ENCODE measurements around the gene ABCD2.
"Not testable (repeated sequence)": the region's sequence is repeated elsewhere in the genome, so short reads cannot be mapped to it uniquely, and the experiment has no call there.

Gene ABCD2

DNA sequence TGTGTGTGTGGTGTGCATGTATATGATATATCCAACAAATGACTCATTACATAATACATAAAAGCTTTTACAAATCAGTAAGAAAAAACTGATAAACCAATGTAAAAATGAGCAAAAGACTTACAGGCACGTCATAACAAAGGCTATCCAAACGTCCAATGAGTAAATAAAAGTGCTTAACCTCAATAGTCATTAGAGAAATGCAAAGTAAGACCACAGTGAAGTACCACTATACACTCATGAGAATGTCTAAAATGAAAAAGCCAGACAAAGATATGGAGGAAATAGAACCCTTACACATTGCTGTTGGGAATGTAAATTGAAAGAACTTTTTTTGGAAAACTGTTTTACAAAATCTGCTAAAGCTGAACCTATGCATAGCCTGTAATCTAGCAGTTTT lies 7.8 kb downstream of the ABCD2 start:
- no peak for DNase-seq

DNA sequence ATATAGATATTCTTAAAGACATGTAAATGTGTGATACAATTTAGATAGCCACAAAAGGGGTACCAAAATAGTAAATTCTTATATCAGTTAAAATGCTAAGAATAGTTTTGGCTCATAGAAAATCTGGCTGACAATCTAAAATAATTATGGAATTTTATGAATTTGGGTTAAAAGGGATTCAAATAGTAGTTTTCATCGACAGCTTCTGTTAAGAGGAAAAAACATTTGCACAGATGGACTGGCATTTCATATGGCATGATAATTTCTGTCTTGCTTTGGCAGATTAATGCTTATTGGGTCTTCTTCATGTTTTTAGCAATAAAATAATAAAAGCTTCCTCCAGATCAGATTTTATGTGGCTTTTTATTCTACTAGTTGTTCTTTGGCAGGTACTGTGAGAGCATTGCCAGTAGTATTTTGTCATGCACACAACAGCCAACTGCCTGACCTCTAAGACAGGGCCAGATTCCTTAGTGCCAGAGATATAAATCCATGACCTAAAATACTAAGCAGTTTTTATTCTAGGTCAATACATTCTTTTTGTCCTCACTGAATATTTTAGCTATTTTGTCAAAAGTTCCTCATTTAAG lies 9.1 kb downstream of the ABCD2 start:
- DNase-seq: no peak

DNA sequence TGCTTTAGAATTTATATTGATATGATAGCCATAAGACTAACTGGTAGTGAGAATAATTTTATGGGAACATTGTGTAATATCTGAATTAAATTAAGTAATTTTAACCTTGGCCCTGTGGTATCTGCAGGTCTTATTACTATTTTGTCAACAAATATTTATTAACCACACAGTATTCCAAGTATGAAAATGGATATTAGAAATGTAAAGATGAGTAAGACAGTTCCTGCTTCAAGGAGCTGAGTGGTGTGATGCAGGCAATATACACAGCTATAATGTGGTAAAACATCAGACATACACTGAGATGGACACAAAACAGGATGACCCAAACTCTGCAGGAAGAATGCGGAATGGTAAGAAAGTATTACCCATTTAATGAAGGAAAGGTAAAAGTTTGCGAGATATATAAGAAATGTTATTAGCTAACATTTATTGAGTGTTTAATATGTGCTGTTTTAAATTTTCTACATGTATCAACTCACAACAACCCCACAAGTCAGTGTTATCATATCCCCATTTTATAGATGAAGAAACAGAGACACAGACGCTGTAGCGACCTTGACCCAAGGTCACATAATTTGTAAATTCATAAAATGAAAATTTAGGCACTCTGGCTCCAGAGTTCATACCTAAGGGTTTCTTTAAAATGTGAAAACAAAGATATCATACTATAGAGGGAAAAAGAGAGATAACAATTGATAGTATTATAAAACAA lies 12.7 kb downstream of the ABCD2 start:
- no peak for DNase-seq

DNA sequence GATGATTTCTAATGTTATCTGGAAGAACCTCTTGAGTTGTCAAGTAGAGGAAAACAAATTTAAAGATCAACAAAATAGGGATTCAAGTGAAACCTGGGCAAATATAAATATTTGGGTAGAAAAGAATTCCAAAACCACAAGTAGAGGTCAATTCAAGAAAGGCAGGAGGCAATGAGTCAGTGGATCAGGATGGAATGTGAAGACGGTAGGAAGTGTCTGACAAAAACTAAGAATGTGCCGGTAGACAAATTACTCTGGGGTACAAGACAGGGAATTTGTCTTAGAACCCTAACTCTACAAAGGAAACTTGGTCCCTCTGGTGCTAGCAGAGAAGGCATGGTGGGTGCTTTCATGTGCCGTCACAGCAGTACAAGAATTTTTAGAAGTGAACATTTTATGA lies 13.6 kb downstream of the ABCD2 start:
- DNase-seq: peak; percentile 65

DNA sequence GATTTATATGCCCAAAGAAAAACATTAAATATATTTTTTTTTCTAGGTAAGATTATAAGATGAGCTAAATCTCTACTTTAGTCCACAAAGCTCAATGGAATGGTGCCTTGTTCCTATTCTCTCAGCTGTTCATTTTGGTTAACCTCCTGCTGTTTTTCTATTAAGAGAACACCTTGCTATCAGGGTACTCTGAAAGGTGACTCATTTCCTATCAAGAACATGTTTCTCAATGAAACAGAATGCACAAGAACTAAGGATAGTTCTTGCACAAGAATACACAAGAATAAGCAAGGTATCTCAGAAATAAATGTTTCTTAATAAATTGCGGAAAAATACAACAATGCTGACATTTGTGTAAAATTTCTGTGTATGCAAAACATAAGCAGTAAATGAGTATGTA lies 14.1 kb downstream of the ABCD2 start:
- DNase-seq: no peak

DNA sequence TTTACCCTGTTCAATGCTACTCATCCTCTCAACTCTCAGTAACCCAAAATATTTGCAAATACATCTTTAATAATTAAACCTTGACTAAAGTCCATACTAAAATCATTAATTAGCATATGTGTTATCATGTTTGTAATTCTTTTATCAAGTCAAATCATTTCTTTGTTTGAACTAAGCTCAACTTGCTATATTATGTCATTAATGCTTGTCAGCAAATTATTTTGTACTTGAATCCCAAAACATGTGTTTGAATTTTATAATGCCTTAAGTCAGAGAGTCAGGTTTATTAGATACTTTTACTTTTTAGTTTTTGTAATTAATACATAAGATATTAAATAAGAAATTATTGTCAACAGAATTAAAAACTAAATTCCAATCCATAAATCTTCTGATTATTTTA lies 16.5 kb downstream of the ABCD2 start:
- DNase-seq: no peak

DNA sequence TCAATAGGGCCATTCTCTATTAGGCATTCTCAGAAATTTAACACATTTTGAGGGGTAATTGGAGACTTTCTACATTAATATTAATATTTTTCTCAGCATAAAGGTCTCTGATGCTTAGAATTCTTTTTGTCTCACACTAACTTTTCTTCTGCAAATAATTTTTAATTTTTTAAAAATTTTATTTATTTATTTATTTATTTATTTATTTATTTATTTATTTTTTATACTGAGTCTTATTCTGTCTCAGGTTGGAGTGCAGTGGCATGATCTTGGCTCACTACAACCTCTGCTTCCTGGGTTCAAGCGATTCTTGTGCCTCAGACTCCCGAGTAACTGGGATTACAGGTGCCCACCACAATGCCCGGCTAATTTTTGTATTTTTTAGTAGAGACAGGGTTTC lies 17.7 kb downstream of the ABCD2 start:
- not testable (repeated sequence) for DNase-seq

DNA sequence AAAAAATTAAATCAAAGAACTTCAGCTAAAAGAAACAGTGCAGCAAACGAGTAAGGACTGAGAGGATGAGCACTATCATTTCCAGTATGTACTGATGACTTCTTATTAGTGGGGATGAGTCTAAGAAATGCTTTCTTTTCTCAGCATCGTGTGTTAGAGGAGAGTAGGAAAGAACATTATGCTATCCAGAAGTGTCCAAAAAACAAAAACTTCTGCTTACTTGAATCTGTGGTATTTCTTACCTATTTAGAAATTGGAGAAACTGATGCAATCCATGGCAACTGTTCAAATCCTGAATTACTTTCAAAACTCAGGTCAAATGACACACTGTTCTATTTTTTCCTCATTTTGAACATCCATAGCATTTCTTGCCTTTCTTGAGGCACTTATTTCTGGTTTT lies 23.7 kb downstream of the ABCD2 start:
- DNase-seq: no peak

DNA sequence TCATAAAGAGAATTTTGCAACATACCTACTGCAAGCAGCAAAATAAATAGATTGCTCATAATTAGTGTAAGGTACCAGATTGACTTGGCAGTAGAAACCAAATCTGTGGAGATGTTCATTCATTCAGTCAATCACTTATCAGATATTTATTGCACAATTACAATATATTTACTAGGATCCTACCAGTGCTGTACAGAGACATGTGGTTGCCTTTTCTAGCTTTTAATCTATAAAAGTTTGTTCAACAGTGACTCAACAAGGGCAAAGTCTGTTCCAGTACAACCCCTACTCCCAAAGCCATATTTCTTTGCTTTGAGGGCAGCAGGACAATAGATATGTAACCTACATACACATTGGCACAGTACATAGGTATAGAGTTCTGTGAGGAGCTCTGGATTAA lies 27.3 kb downstream of the ABCD2 start:
- no peak for DNase-seq

DNA sequence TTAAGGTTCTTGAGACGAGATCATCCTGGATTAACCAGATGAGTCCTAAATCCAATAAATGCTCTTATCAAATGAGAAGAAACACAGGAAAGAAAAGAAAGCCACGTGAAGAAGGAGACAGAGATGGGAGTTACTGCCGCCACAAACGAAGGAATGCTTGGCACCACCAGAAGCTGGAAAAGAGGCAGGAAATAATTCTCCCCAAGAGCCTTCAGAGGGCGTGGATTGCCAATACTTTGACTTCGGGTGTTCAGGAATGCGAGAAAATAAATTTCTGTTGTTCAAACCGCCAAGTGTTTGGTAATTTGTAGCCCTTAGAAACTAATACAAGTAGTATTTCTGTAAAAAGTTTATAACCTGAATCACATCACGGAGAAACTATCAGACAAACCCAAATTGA lies 31.3 kb downstream of the ABCD2 start:
- no peak for DNase-seq

DNA sequence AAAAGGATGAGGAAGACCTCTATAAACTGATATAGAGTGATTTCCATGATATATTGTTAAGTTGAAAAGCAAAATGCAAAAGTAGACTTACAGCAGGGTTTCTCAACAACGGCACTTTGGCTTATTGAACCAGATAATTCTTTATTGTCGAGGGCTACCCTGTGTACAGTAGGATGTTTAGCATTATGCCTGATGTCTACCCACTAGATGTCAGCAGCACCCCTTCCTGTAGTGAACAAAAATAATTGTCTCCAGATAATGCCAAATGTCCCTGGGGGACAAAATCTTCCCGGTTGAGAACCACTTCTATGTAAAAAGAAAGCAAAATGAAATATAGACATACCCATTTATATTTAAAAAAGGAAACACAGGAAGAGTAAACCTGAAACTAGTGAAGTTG lies 32.4 kb downstream of the ABCD2 start:
- DNase-seq: no peak

DNA sequence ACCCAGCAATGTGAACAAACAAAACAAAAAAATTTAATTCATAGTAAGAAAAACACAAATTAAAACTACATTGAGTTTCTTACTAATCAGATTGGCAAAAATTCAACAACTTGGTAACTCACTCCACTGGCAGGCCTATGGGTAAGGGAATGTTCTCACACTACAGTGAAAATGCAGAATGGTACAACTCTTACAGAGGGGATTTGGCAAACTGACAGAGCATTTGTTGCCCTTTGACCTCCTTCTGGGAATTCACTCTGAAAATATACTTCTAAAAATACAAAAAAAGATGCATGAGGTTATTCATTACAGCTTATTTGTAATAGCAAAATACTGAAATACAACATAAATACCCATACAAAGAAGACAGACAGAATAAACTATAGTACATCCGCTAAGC lies 32.8 kb downstream of the ABCD2 start:
- DNase-seq: no peak

DNA sequence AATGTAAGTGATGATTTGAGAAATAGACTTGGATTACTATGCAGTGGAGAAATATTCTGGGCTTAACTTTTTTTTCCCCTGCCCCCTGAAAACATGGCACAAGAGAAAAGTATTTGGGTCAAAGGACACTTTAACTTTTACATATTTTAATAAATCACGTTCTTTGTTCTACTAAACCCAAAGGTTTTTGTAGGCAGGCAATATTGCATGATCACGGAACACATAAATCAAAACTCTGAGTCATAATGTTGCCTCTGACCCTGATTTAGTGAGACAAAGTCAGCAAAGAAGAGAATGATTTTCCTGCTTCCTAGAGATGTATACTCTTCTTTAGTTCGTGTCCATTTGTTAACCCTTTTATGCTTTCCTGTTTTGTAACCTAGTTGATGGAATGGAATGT lies 38.0 kb downstream of the ABCD2 start:
- DNase-seq: peak; percentile 9

DNA sequence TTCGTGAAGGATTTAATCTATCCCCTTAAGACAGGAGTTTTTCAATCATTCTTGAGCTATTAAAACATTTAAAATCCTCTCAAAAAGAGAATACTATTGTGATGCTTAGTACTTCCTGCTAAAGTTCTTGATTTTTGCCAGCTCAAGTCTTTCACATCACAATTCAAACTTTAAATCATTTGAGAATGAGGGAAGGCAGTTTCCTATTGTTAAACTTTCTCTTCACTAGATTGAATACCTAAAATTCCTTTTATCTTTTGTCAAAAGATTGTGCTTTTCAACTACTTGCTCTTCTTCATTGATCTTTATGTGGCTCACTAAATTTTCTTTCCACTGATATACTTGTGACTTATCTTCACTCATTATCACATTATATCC lies 44.1 kb downstream of the ABCD2 start:
- DNase-seq: no peak

DNA sequence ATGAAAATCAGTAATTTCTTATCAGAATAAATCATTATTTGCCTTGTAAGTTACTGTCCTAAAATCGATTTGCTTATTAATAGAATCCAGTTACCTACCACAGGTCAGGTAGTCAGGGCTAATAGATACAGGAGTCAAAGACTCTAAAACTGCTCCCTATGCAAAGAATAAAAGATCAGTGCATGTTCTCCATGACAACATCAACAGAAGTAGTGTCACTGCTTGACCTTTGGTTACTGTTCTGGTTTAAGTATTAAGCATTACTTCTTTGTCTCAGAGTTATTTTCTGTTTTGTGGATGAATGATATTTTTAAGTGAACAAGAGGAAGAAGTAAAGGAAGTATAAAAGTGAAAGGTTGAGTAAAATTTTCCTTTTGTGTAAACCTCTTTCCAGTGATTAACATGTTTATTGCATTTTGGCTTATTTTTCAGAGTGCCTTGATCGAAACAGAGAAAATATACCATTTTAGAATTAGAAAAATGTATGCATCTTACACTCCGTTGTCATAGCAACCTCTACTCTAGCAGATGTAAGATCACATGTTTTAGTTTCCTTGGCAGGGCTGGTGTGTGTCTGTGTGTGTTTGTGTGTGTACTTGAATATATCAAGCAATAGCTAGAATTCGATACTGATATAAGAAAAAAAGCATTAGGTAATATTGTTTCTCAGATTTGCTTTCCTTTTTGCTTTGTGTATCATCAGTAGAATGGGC lies 44.7 kb downstream of the ABCD2 start:
- DNase-seq: no peak

DNA sequence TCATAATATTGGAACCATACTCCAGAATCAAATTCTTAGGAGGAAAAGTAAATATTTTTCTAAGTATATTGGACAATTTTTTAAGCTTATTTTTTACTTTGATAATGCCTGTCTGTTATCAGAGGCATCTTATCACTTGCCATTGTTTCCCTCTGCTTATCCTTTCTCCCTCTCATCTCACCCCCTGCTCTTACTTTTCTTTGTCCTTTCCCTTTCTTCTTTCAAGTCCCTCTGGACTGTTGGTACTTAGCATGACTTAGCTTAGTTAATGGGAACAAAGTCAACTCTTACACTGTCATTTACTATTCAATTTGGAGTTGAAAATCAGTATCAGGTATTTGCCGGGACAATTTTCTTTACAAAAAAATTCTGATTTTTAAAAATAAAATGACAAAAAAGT lies 45.2 kb downstream of the ABCD2 start:
- no peak for DNase-seq

DNA sequence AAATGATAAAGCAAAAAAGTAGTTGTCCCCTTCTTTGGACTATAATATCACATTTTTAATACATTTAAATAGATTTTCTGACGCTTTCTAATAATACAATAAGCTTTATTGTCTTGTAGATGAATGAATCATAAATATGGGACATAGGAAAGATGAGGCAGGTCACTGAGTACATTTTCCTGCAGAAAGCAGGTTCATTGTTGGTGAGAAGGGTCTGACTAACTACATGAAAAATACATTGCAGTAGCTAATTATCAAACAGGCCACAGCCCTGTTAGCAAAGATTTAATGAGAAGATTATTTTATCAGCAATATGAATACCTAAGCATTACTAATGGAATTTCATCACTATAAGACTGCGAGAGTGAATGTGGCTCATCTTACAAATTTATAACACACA lies 45.6 kb downstream of the ABCD2 start:
- DNase-seq: no peak

DNA sequence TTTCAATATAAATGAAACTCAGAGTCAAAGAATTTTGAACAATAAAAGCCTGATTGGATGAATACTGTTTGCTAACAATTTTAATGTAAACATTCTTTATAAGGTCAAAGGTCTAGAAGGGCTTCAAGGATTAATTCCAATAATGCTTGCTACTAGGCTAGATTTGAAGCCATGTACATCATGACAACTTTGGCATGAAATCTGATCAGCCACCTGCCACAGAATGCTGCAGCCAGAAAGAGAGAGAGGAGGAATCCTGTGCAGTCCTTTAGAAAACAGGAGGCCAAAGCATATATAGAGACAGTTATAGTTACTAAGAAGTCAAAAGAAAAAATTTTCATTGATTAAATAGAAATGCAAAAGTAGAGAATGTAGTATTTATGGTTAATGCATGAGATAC lies 47.1 kb downstream of the ABCD2 start:
- DNase-seq: no peak

DNA sequence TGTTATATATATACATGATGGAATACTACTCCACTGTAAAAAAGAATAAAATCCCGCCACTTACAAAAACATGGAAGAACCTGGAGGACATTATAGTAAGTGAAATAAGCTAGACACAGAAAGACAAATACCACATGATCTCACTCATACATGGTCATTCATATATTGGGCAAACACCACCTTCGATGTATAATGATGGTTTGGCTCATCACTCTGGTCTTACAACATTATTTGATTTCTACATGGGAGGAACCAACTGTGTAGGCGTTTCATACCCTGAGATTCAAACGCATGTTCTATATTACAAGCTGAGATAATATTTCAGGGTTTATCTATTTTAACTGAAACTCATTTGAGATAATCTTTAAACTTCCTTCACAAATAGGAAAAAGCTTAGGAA lies 48.3 kb downstream of the ABCD2 start:
- DNase-seq: no peak

DNA sequence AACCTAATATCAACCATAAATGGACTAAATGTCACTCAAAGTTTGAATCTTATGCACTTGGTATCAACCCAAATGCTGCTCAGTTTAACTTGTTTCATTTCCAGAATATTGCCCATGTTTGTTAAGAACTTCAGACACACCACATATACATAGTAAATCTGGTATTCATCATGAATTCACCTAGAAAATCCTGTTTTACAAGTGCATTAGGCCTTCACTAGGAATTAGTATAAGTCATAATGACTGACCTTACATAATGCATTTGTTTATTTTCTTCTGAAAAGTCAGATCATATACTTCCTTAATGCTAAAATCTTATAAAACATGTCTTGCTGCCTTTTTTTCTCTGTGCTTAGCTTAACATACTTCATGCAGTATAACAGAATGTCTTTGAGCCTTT lies 66.1 kb downstream of the ABCD2 start:
- no peak for DNase-seq

DNA sequence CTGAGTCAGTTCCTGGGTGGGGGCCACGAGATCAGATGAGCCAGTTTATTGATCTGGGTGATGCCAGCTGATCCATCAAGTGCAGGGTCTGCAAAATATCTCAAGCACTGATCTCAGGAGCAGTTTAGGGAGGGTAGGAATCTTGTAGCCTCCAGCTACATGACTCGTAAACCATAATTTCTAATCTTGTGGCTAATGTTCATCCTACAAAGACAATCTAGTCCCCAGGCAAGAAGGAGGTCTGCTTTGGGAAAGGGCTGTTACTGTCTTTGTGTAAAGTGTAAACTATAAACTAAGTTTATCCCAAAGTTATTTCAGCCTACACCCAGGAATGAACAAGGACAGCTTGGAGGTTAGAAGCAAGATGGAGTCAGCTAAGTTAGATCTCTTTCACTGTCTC lies 75.4 kb downstream of the ABCD2 start:
- not testable (repeated sequence) for DNase-seq

DNA sequence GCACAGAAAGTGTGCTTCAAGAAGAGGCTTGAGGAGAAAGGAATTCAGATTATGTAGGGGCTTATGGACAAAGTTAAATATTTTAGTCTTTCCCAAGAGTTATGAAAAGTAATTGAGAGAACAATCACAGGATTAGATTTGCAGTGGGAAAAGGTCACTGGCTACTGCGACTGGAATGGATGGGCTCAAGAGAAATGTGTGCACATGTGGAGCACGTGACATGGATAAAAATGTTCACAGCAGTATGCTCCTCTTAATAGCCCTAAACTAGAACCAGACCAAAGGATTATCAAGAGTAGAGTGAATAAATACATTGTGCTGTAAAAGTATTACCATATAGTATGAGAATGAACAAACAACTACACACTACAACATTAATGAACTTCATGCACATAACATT lies 78.1 kb downstream of the ABCD2 start:
- no peak for DNase-seq

DNA sequence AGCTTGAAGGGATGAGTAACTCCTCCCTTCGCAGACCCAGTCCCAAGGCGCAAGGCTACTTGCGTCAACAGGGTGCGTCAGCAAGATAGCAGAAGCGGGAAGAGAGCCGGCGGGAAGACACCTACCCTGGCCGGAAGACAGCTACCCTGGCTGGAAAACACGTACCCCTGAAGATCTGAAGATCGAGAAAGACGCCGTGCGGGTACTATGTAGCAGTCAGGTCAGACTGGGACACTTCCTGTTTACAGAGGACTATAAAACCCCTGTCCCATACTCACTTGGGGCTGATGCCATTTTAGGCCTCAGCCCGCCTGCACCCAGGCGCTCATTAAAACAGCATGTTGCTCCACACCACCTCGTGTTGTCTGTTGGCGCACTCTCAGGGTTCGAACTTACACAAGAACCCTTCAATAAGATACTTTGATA lies 80.9 kb downstream of the ABCD2 start:
- no peak for DNase-seq

DNA sequence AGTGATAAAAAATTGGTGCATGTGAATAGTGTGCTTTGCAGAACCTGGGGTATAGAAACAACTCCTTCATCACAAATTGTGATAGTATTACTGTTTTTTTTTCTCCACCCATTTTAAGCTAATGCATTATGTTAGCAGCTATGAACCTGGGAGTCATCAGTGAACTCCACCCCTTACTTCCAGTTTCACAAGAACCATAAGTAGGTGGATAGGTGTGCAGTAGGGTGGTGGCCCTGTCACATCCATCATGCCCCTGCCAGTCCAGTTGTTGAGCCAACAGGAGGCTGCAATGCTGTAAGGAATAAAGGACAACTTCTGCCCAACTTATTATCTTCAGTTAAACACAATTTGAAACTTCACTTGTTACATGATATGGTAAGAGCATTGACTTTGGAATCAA lies 85.7 kb downstream of the ABCD2 start:
- DNase-seq: no peak
